Measurements from ENCODE around the gene CIRBP. TPM values are rescaled to one million over a fixed set of nuclear protein-coding genes. Genes with fewer than 3 reads are reported as not detected.

CIRBP gene
- total and polyA plus RNA-seq, 9 of the 15 experiments (the other 6 are each of a cell fraction or from before 2014, with no cell fraction given): 20.5 to 327 (median 176) TPM

DNA sequence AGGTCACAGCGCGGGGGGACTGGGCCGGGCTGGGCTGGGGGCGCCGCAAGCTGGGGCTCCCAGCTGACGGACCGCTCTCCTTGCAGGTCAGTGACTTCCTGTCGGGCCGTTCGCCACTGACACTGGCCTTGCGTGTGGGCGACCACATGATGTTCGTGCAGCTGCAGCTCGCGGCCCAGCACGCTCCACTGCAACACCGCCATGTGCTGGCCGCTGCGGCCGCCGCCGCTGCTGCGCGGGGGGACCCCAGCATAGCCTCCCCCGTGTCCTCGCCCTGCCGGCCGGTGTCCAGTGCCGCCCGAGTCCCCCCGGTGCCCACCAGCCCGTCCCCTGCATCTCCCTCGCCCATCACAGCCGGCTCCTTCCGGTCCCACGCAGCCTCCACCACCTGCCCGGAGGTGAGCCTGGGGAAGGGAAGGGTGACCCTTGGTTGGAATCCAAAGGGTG, 15.0 kb upstream of the CIRBP start (continued):
- TF ChIP-seq NR2C2 (CRISPR knock-in tag; IDR thresholded peaks at IDR 0.05): no peak
- TF ChIP-seq NR2C2 (tag; IDR thresholded peaks at IDR 0.05): no peak
- peak; percentile 27 for TF ChIP-seq PRPF4 (IDR thresholded peaks at IDR 0.05; ENCODE audit: insufficient read depth, low read depth, low read length, poor library complexity, severe bottlenecking)
- peak; percentile 24; the same call in 1 of the 2 replicates for TF ChIP-seq RBFOX2 (IDR thresholded peaks at IDR 0.05; ENCODE audit: low read depth, low read length)
- TF ChIP-seq WHSC1 (IDR thresholded peaks at IDR 0.05; ENCODE audit: low read length): no peak

DNA sequence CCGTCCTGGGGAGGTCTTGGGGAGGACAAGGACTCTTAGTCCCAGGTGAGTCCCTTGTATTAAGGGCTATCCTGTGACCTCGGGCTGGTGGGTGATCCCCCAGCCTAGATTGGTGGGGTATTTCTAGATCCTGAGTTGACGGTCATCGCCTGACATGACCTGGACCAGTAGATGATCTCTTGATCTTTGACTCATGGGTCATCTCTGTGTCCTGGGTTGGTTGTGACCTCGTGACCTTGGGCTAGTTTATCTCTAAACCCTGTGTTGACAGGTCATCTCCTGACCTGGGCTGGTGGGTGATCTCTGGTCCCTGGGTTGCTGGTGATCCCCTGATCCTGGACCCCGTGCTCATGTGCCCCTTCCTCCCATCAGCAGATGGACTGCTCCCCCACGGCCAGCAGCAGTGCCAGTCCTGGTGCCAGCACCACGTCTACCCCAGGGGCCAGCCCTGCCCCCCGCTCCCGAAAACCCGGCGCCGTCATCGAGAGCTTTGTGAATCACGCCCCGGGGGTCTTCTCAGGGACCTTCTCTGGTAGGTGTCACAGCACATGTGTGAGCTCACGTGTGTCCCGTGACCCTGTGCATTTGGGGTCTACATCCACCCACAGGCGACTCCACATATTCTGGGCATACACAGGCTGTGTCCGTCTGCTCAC, 14.5 kb upstream of the CIRBP start:
- Histone ChIP-seq H3K4me1 (replicated peaks in 1 of 2; ENCODE audit: control insufficient read depth in 2 of 2, insufficient read depth in 2 of 2, low read length in 2 of 2) (peaks cover 37 to 99% of the 10 kb centered on the region in 2 experiments), H3K4me3 (no peak overlapping the region), H3K9ac (ENCODE audit: insufficient read depth in 1 of 2, low read depth in 2 of 2, low read length in 2 of 2) (peak overlapping the region in 1 of 2 experiments; percentile 96; a peak in 2 of 4 replicates), H3K4me2 (ENCODE audit: insufficient read depth, low read length) (no peak overlapping the region), H4K20me1 (replicated peaks; ENCODE audit: control insufficient read depth, insufficient read depth, low read length) (0 out of 2 replicates have a peak, but pooled peaks cover 7% of the 10 kb centered on the region), H3K27me3 (ENCODE audit: control insufficient read depth in 2 of 2, insufficient read depth in 2 of 2, low read length in 2 of 2) (no peaks in the 10 kb centered on the region), H2AFZ (ENCODE audit: low read depth, low read length) (no peak overlapping the region), H3K9me1 (ENCODE audit: control insufficient read depth, insufficient read depth, low read length) (no peaks in the 10 kb centered on the region), H3K36me3 (ENCODE audit: control insufficient read depth, insufficient read depth, low read length) (peaks cover 70% of the 10 kb centered on the region; the same call in 2 of the 3 replicates), H3K79me2 (ENCODE audit: control insufficient read depth, insufficient read depth, low read length) (peaks cover 73% of the 10 kb centered on the region), H3K27ac (ENCODE audit: extremely low read depth, low read depth, low read length) (peak overlapping the region; percentile 82; the same call in 1 of the 3 replicates), H3K9me3 (replicated peaks; ENCODE audit: control insufficient read depth, insufficient read depth, low read depth, low read length) (no peaks in the 10 kb centered on the region)
- POLR2A ChIA-PET: interaction anchor here (1.0 to 7.8 kb wide), 2 partner anchors 12 to 15 kb away, joined by 3 to 88 read pairs; partner anchors contain the start of gene CIRBP
- FAIRE-seq: peak; percentile 84
- intact Hi-C loops (cut with micrococcal nuclease) (no loop called here), in situ Hi-C loops (cut with MboI) (no loop called here)
- CTCF ChIA-PET (ENCODE audit: low intra/inter-chr PET ratio): no interaction called here
- no peak for DNase-seq (ENCODE audit: extremely low read depth in 1 of 4, low spot score in 3 of 4)
- ATAC-seq: no peak
- no TSS peak for BruUV-seq (replicated peaks)
- WGBS (ENCODE audit: insufficient coverage, low coverage, missing lambda C conversion rate): 88% methylated on average over 20 of the region's 20 CpGs
- TF ChIP-seq SNAPC5 (CRISPR knock-in tag; IDR thresholded peaks at IDR 0.05) (no peak), ZNF24 (IDR thresholded peaks at IDR 0.05) (no peak), HIVEP1 (CRISPR knock-in tag; IDR thresholded peaks at IDR 0.05) (no peak), THAP12 (CRISPR knock-in tag; IDR thresholded peaks at IDR 0.05) (no peak), ZKSCAN1 (IDR thresholded peaks at IDR 0.05; ENCODE audit: low read depth, low read length) (no peak), ZBED1 (IDR thresholded peaks at IDR 0.05) (0 out of 2 replicates have a peak, but pooled peaks have one; percentile 27), ZNF699 (CRISPR knock-in tag; IDR thresholded peaks at IDR 0.05; ENCODE audit: insufficient replicate concordance) (no peak), NR2C2 (CRISPR knock-in tag; IDR thresholded peaks at IDR 0.05) (no peak), NR2C2 (tag; IDR thresholded peaks at IDR 0.05) (peak; percentile 40), TSC22D4 (tag; IDR thresholded peaks at IDR 0.05) (no peak), ZNF239 (CRISPR knock-in tag; IDR thresholded peaks at IDR 0.05) (no peak)

Measured in K562 (cell line).